HEK293 (cell line): Measurements from ENCODE around the gene ISL2.

Experiments
- AEBP2 ChIP-seq: fragments of 450-650 bp; formaldehyde crosslinking; IDR thresholded peaks from 2 replicates; pipeline ENCODE4 v1.5.1; 2016; ENCODE audit warnings: missing biosample characterization, missing genetic modification characterization, borderline replicate concordance
- GFI1B ChIP-seq: fragments of 450-650 bp; formaldehyde crosslinking; IDR thresholded peaks from 2 replicates; pipeline ENCODE4 v1.5.1; 2016; ENCODE audit warnings: missing biosample characterization, missing genetic modification characterization
- REPIN1 ChIP-seq: fragments of 450-650 bp; formaldehyde crosslinking; IDR thresholded peaks from 2 replicates; pipeline ENCODE4 v1.5.1; 2017; ENCODE audit warnings: missing biosample characterization, missing genetic modification characterization, low read depth
- ZFP69B ChIP-seq: fragments of 450-650 bp; formaldehyde crosslinking; IDR thresholded peaks from 2 replicates; pipeline ENCODE4 v1.5.1; 2016; ENCODE audit warnings: missing biosample characterization, missing genetic modification characterization
- ZNF112 ChIP-seq: fragments of 450-650 bp; formaldehyde crosslinking; IDR thresholded peaks from 2 replicates; pipeline ENCODE4 v1.5.0; 2017; ENCODE audit warnings: missing biosample characterization, missing genetic modification characterization
- ZNF184 ChIP-seq: fragments of 450-650 bp; IDR thresholded peaks from 2 replicates; pipeline ENCODE4 v1.5.1; 2018; ENCODE audit warnings: missing biosample characterization, mild to moderate bottlenecking, missing genetic modification characterization
- ZNF19 ChIP-seq: fragments of 450-650 bp; formaldehyde crosslinking; IDR thresholded peaks from 2 replicates; pipeline ENCODE4; 2016; ENCODE audit warnings: missing biosample characterization, missing genetic modification characterization, low read depth
- ZNF335 ChIP-seq: fragments of 450-650 bp; formaldehyde crosslinking; conservative IDR thresholded peaks from 2 replicates; pipeline ENCODE4 v1.5.1; 2016; ENCODE audit warnings: missing biosample characterization, missing genetic modification characterization
- ZNF354C ChIP-seq: fragments of 450-650 bp; formaldehyde crosslinking; IDR thresholded peaks from 2 replicates; pipeline ENCODE4 v1.5.1; 2016; ENCODE audit warnings: missing biosample characterization, missing genetic modification characterization, low read depth, borderline replicate concordance
- ZNF37A ChIP-seq: fragments of 450-650 bp; IDR thresholded peaks from 2 replicates; pipeline ENCODE4 v1.5.1; 2018; ENCODE audit warnings: missing biosample characterization, missing genetic modification characterization
- ZNF518A ChIP-seq: fragments of 450-650 bp; formaldehyde crosslinking; conservative IDR thresholded peaks from 2 replicates; pipeline ENCODE4 v1.5.1; 2016; ENCODE audit warnings: low read depth, missing biosample characterization, missing genetic modification characterization
- ZNF529 ChIP-seq: fragments of 450-650 bp; formaldehyde crosslinking; IDR thresholded peaks from 2 replicates; pipeline ENCODE4 v1.5.1; 2017; ENCODE audit warnings: missing genetic modification characterization, missing biosample characterization; ENCODE audit not compliant: insufficient replicate concordance
- ZNF596 ChIP-seq: fragments of 450-650 bp; IDR thresholded peaks from 2 replicates; pipeline ENCODE4 v1.5.0; 2018; ENCODE audit warnings: missing biosample characterization, mild to moderate bottlenecking, missing genetic modification characterization, moderate library complexity
- ZNF768 ChIP-seq: fragments of 450-650 bp; formaldehyde crosslinking; IDR thresholded peaks from 2 replicates; pipeline ENCODE4 v1.5.1; 2018; ENCODE audit warnings: missing biosample characterization, mild to moderate bottlenecking, missing genetic modification characterization
- ZNF843 ChIP-seq: fragments of 450-650 bp; formaldehyde crosslinking; IDR thresholded peaks from 2 replicates; pipeline ENCODE4 v1.5.1; 2016; ENCODE audit warnings: missing biosample characterization, missing genetic modification characterization
- TF ChIP-seq, protein P1 (sequence below): fragments of 450-650 bp; formaldehyde crosslinking; IDR thresholded peaks from 2 replicates; pipeline ENCODE4 v1.5.1; 2016; ENCODE audit warnings: missing biosample characterization, missing genetic modification characterization, borderline replicate concordance

The ISL2 gene

DNA sequence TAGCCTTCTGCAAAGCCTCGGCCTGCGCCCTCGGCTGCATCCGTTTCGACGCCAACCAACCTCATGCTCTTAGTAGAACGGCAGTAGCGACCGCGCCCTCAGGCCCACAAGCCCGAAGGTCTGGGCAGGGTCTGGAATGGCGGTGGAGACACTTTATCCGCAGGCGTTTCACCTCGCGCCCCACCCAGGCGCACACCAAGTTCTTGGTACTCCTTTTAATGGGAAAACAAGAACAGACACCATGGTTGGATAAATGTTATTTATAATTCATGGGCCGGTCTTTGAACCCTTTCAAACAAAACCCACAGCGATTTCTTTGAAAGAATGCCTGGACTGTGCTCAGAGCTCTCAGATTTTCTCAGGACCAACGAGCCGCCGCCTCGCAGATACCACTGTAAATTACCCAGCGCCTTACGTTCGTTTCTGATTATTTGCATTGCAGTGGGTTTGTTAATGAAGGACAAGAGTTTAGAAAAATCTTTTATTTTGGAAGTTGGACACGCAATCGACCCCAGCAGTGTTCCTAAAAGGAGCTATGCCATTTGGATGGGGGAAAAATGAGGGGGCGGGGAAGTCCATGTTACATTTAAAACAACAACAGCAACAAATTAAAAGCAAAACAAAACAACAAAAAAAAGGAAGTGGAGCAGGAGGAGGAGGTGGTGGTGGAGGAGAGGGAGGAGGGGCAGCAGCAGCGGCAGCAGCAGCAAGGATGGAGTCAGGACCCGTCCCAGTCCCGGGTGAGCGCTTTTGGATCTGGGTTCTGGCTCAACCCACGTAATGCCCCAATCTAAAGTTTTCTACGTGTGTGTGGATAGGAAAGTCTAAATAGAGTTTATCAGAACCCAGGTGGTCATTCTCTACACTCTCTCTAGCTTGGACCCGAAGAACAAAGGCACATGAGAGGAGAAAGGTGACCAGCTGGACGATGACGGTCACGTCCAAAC, 993 bp upstream of the ISL2 start (continued):
- TF ChIP-seq ZNF518A (no peak), ZNF843 (tag by site-specific recombination) (no peak), REPIN1 (tag by site-specific recombination) (no peak), ZNF184 (no peak), ZNF19 (tag by site-specific recombination) (no peak), ZNF37A (tag by site-specific recombination) (no peak), ZNF354C (no peak), ZNF596 (tag by site-specific recombination) (no peak), ZNF112 (tag by site-specific recombination) (no peak), AEBP2 (tag by site-specific recombination) (no peak), GFI1B (no peak), ZFP69B (peak; percentile 45; the same call in 1 of the 2 replicates), ZNF335 (tag by site-specific recombination) (peak; percentile 78), ZNF529 (no peak), ZNF768 (tag by site-specific recombination) (no peak)
- TF ChIP-seq, protein P1, sequence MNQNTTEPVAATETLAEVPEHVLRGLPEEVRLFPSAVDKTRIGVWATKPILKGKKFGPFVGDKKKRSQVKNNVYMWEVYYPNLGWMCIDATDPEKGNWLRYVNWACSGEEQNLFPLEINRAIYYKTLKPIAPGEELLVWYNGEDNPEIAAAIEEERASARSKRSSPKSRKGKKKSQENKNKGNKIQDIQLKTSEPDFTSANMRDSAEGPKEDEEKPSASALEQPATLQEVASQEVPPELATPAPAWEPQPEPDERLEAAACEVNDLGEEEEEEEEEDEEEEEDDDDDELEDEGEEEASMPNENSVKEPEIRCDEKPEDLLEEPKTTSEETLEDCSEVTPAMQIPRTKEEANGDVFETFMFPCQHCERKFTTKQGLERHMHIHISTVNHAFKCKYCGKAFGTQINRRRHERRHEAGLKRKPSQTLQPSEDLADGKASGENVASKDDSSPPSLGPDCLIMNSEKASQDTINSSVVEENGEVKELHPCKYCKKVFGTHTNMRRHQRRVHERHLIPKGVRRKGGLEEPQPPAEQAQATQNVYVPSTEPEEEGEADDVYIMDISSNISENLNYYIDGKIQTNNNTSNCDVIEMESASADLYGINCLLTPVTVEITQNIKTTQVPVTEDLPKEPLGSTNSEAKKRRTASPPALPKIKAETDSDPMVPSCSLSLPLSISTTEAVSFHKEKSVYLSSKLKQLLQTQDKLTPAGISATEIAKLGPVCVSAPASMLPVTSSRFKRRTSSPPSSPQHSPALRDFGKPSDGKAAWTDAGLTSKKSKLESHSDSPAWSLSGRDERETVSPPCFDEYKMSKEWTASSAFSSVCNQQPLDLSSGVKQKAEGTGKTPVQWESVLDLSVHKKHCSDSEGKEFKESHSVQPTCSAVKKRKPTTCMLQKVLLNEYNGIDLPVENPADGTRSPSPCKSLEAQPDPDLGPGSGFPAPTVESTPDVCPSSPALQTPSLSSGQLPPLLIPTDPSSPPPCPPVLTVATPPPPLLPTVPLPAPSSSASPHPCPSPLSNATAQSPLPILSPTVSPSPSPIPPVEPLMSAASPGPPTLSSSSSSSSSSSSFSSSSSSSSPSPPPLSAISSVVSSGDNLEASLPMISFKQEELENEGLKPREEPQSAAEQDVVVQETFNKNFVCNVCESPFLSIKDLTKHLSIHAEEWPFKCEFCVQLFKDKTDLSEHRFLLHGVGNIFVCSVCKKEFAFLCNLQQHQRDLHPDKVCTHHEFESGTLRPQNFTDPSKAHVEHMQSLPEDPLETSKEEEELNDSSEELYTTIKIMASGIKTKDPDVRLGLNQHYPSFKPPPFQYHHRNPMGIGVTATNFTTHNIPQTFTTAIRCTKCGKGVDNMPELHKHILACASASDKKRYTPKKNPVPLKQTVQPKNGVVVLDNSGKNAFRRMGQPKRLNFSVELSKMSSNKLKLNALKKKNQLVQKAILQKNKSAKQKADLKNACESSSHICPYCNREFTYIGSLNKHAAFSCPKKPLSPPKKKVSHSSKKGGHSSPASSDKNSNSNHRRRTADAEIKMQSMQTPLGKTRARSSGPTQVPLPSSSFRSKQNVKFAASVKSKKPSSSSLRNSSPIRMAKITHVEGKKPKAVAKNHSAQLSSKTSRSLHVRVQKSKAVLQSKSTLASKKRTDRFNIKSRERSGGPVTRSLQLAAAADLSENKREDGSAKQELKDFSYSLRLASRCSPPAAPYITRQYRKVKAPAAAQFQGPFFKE (tag by site-specific recombination): no peak
